NCI-H524 treated with DMSO at 0.1 percent for 48 hours (cell line): ENCODE measurements around the gene LCOR.
"Not testable (repeated sequence)": the region's sequence is repeated elsewhere in the genome, so short reads cannot be mapped to it uniquely, and the experiment has no call there.

Source experiments
- DNase-seq: peaks from one replicate; lab custom pipeline; 2025; lab: John Stamatoyannopoulos, UW

The LCOR gene

DNA sequence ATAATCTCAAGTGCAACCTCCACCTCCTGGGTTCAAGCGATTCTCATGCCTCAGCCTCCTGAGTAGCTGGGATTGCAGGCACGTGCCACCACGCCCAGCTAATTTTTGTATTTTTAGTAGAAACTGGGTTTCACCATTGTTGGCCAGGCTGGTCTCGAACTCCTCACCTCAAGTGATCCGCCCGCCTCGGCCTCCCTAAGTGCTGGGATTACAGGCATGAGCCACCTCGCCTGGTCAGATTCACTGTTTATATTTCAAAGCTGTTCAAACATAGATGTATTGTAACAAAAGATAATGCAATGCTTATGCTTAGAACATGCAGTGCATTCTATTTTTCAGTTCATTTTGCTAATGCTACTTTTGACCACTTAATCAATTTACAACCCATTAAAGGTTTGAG is 111.1 kb downstream of the LCOR start:
- not testable (repeated sequence) for DNase-seq

DNA sequence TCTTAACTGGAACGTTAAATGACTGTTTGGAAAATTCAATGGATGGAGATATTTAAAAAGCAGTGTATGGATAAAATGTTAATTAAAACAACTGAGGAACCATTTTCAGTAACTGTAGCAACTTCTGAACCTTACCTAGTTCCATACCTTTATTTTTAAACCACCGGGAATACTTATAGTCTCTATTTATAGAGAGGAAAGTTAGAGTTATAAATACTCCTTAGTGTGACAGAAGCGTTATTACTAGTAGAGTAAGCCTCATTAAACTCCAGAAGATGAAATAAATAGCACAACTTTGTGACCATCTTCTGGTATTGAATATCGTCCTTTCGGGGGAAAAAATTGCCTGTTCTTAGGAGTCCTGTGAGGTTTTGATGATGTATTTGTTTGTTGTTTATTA is 114.9 kb downstream of the LCOR start:
- no peak for DNase-seq

DNA sequence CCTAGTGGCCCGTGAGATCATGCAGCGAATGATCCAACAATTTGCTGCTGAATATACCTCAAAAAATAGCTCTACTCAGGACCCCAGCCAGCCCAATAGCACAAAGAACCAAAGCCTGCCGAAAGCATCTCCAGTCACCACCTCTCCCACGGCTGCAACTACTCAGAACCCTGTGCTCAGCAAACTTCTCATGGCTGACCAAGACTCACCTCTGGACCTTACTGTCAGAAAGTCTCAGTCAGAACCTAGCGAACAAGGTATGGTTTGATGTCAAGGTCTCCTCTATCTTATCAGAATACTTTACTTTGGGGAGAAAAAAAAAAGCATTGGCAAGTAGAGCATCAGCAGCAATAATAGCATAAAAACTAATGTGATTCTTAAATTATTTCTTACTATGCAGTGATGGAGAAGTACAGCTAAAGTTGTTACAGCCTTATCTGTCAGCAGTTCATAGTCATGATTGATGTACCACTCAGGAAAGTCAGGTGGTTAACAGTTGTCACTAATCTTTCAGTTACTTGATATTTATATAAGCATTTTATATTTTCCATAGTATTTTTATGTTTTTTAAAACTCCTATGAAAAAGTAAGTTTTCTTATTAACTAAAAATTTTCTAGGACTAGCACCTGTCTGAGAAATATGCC is 117.1 kb downstream of the LCOR start:
- DNase-seq: no peak

DNA sequence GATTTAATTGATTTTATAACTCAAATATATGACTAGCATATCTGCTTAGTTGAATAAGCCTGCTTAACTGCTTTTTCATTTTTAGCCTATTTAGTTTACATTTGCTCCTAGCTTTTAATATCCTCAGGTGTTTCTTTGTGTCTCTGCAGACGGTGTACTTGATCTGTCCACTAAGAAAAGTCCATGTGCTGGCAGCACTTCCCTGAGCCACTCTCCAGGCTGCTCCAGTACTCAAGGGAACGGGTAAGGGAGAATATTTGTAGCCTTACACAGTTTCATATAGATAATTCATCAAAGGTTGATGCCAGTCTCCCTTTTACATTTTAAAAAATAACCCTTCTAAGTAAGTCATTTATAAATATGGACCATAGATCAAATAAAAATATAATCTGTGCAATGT is 119.9 kb downstream of the LCOR start:
- DNase-seq: no peak

DNA sequence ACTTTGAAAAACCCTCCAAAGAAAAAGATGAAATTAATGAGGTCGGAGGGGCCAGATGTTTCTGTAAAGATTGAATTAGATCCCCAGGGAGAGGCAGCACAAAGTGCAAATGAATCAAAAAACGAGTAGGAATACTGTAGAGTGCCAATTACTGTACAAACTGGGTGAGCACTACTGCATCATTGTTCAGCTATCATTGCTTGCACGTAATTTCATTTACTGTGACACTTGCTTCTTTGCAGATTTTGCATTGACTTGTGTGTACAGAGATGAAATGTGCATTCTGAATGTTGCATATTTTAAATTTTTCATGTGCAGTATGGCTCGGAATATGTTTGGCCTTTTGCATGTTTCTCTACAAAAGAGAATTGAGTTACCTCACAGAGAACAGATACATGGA is 123.7 kb downstream of the LCOR start:
- DNase-seq: no peak

DNA sequence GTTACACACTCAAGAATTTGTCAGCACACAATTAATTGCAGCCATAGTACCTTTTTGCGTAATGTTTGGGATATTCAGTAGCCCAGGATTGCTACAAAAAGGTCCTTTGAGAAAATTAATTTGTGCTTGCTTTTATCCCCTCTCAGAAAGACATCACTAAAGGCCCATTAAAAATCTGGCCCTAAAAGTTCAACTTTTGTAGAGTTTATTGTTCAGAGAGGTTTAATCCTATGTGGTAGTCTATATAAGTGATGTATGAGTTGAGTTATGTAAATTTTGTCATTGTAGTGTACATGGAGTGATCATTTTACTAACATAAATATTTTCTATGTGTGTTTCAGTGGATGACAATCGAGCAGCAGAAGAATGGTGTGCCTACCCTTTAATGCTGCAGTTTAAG is 126.0 kb downstream of the LCOR start:
- no peak for DNase-seq

DNA sequence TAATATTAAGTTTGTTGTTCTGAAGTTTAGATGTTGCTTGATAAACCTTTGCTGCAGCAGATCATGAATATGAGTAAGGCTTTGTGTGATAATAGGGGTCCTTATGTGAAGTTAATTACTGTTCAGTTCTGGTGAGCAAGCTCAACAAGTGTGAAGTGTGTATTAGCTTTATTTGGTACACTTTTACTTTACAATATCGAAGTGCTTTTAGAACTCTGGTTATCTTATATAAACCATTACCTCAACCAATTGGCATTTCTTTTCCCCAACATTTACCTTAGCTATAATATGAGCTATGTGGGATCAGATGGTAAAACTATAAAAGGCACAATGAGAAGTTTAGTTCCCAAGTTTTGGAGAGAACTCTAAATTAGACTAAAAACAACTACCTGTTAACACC is 127.6 kb downstream of the LCOR start:
- no peak for DNase-seq

DNA sequence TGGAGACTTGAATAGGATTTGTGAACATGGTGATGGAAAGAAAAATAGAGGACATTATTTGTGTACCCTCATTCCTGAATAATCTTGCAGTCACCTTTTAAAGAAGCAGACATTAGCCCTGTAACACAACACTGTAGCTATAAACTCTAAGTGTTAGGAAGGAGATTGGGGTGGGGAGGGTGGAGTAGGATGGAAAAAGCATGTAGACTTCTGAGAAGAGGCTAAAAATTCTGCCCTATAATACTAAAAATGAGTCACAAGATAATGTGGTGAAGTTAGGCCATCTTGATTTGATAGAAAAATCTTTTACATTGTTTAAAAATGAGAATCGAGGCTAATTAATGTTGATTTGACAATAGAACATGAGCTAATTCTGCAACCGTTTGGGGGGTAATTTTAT is 128.8 kb downstream of the LCOR start:
- DNase-seq: no peak

DNA sequence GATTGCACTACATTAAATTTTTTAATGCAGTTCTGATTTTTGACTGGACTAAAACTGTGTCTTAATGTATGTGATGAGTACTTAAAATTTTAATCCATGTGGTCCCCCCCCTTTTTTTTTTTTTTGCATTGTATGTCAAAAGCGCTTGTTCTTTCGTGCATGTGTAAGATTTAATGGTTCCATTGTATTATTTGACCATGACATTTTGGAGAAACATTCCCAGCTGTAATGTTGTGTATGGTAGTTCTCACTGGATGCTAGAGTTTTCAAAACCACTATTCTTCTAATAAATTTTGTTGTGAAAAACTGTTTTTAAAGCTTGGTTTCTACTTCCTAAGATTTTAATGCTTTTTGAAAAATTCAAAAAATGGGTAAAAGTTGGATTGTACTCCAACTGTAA is 132.0 kb downstream of the LCOR start:
- no peak for DNase-seq

DNA sequence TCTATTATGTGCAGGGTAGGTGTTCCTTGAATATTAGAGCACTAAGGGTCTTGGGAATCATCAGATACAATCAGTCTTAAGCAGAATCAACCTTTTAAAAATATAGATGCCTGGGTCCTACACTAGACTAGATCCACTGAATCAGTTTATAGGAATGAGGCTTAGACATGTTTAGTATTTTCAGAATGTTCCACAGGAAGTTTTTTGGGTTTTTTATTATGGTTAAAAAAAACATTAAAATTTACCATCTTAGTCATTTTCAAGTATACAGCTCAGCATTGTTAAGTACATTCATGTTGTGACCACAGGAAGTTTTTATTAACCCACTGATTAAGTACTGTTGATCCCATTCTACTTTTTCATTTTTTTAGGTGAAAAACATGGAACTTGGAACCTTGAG is 135.7 kb downstream of the LCOR start:
- DNase-seq: no peak

DNA sequence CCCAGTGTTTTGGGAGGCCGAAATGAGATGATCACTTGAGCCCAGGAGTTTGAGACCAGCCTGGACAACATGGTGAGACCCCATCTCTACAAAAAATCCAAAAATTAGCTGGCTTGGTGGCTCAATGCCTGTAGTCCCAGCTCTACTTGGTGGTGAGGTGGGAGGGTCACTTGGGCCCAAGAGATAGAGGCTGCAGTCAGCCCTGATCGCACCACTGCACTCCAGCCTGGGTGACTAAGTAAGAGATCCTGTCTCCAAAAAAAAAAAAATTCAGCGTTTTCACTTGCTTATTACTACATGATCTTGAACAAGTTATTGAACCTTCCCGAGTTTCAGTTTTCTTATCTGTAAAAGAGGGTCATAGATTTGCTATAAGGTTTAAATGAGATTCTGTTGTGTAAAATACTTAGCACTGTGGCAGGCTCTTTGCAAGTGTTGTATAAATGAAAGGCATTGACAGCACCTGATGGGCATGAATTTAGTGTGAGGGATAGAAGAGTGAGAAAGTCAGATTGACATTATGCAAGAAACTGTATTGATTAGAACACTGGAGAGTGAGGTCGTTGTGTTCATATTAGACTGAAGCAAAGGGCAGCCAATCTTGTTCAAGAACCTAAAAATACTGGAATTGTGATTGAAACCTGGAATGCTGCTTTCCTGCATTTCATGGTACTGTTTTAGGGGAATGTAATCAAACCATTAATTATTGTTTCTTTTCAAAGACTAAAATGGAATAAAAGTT is 136.8 kb downstream of the LCOR start:
- no peak for DNase-seq

DNA sequence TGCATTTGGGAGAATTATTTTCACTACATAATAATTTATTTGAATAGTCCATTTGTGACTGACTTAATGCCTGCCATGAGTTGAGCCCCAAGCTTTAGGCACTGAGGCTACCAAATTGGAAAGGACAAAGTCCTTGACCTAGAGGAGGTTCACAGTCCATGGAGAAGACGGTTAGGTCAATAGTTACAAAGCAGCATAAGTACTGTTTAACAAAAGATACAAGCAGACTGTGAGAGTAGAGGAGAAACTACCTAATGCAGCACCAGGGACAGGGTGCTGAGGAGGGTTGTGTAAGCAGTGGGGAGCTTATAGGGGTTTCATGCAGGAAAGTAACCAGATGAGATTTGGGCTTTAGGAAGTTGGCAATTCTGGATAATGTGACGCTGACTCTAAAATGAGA is 139.2 kb downstream of the LCOR start:
- no peak for DNase-seq

DNA sequence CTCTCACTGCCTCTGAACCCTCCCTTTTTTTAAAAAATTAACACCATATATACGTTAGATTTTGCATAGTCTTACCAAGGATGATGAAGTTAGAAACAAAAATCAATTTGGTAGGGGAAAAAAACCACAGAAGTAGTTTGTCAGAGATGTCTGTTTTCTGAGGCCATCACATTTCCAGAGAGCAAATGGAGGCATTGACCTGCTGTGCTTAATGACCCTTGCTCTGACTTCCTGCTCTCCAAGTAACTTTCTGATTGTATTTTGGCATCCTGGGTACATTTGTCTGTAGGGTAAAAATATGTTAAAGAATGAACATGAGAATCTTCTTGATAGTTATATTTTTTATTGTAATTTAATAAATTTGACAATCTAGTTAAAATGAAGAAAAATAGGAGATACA is 140.2 kb downstream of the LCOR start:
- DNase-seq: no peak

DNA sequence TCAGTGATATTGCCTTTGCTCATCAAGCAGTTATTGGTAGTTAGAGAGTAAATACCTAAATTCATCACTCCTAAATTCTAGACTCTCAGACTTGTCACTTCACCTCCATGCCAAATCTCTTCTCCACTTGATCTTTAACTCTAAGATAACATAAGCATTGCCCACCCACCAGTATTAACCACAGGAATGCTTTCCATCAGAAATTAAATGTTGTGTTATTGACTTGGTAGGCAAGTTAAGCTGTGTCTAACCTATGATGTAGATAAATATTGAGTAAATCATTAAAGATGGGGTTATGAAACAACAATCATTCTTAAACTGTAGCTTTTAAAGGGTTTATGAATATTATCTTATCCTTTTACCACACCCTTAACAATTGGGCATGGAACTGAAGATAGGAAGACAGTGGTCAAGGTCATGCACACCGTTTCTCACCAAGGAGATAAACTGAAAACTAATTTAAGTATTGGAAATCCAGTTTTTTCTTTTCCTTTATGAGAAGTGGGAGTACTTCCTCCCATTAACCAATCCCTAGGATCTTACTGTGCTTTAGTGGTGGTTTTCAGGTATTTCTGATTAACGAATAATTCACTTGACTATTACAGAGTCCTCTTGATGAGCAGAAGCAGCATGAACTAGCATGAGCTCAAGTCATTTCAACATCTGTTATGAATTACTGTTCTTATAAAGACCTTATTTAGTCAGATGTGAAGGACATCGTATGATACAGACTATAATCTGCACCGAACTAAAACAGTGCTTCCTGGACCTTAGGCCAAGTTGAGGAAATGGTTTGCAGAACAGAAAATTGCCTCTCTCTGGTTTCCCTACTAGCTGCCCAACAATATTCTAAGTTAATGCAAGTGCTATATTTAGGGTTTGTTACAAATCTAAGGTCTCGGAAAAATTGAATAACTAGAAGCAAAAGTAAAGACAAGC is 142.0 kb downstream of the LCOR start:
- no peak for DNase-seq

DNA sequence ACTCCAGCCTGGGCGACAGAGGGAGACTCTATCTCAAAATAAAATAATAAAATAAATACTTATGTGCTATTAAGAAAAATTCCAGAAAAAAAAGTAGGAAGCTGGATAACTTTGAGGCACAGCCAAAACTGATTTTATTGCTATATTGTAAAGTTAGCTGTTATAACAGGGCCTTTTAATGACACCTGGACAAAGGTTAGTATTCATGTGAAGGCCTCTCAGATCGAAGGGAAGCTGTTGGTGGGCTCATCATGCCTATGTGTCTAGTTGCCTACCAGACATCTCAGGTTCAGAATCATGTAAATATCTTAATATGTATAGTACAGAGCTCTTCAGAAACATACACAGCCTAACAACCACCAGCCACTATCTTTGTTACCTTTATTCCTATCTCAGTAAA is 143.0 kb downstream of the LCOR start:
- no peak for DNase-seq

DNA sequence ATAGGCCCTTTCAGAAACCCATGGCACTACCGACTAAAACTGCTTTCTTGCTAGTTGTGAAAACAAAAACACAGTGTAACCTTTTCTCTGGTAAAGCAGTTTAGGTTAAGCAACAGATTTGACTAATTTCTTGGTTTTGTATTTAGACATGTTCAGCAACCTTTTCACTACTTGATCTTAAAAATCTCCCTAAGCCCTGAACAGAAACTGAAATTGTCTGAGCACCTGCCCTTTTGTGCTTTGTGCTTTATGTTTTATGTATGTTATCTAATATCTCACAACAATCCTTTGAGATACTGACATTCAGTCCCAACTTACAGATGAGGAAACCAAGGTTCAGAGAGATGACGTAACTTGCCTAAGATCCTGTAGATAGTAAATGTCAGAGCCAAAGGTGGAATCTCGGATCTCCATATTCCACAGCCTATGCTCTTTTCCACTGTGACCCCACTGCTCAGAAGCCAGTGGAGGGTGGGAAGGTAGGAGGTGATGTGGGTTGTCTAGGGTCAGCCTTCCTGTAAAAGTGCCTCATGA is 146.6 kb downstream of the LCOR start:
- no peak for DNase-seq

DNA sequence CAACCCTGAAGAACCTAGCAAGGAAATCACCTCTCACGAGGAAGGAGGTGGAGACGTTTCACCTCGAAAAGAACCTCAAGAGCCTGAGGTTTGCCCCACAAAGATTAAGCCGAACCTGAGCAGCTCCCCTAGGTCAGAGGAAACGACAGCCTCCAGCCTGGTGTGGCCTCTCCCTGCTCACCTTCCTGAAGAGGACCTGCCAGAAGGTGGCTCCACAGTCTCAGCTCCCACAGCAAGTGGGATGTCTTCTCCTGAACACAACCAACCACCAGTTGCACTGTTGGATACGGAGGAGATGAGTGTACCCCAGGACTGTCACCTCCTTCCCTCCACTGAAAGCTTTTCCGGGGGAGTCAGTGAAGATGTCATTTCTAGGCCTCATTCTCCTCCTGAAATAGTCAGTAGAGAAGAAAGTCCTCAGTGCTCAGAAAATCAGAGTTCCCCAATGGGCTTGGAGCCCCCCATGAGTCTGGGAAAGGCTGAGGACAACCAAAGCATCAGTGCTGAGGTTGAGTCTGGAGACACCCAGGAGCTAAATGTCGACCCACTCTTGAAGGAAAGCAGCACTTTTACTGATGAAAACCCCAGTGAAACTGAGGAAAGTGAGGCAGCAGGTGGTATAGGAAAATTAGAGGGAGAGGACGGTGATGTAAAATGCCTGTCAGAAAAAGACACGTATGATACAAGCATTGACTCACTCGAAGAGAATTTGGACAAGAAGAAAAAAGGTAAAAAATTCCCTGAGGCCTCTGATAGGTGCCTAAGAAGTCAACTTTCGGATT is 150.2 kb downstream of the LCOR start:
- DNase-seq: no peak

DNA sequence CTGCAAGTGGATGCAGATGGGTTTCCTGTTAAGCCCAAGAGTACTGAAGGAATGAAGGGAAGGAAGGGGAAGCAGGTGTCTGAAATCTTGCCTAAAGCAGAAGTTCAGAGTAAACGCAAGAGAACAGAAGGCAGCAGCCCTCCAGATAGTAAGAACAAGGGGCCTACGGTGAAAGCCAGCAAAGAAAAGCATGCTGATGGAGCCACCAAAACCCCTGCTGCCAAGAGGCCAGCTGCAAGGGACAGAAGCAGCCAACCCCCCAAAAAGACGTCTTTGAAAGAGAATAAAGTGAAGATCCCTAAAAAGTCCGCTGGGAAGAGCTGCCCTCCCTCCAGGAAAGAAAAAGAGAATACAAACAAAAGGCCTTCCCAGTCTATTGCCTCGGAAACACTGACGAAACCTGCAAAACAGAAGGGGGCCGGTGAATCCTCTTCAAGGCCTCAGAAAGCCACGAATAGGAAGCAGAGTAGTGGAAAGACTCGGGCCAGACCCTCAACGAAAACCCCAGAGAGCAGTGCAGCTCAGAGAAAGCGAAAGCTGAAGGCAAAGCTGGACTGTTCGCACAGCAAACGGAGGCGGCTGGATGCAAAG is 152.5 kb downstream of the LCOR start:
- DNase-seq: no peak

DNA sequence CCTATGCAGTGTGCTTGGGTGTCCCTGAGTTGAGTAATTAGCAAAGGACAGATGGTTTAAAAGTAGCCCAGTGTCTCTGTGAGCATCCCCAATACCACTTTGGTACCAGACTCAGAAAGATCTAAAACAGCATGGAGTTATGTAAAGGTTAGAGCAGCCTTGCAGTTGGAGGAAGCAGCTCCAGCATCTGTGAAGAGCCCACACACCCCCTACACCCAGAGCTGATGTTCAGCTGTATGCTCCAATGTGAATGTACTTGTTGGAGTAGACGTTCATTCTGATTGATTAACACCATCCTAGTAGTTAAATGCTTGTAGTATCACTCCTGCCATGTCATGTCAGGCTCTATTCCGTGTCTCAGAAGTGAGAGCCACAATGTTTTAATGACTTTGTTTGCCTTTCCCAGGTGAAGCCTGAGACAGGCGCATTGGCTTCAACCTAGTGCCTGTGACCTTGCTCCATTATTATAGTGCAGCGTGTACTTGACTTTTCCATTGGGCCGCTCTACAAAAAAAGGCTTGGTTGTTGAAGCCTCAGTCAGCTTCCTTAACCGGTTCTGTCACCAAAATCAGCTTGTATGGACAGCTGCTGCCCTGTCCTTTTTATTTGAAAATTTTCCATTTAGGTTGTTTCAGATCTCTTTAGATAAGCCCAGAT is 154.2 kb downstream of the LCOR start:
- no peak for DNase-seq

DNA sequence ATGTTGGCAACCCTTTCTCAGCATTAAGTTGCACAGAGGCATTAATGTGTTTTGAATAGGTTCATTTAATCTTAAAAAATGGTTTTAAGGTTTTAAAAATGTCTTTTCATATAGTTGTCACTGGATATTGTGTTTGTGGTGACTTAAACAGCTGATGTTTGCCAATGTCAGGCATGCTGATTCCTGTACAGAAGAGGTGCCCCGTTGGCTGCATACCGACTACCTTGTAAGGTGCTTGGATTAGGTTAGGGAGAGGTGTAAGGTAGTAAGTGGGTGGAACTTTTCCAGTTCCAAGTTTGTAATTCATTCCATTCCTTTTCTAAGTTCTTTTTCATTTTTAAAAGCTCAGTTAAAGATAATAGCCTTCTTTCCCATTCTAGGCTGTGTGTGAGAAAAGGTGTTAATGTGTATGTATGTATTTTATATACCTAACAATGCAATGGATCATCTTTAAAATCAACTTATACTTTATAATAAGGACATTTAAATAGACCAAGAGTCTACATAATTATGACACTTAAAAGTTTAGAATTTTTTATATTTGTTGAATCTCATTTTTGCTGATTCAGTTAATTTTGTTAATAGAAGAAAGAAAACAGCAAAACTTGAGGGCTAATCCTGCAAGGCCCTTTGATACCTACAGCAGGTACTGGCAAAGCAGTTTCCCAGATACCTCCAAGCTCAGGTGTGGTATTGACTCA is 155.2 kb downstream of the LCOR start:
- DNase-seq: no peak
